PC-9 (cell line): ENCODE results near the gene DLG2. TPM values are rescaled to one million over a fixed set of nuclear protein-coding genes. Genes with fewer than 3 reads are reported as not detected.
A peak's percentile ranks its signal among the peaks of the same experiment; 100 is the strongest.
"Not testable (repeated sequence)": the region's sequence is repeated elsewhere in the genome, so short reads cannot be mapped to it uniquely, and the experiment has no call there.

Experiments used
- BruUV-seq: library from RNA; stranded (reverse); fragments of 400-500 nt; replicated peaks from 2 replicates; lab custom pipeline; 2021; lab: Mats Ljungman, UMichigan
- CTCF ChIA-PET: fragments of 300-600 bp; sonication (Branson Sonifier 250); formaldehyde crosslinking; loops from one replicate; lab custom pipeline; 2022; ENCODE audit warnings: antibody characterized with exemption; lab: Charles Lee
- POLR2A ChIA-PET: fragments of 300-600 bp; sonication (Branson Sonifier 250); formaldehyde crosslinking; loops from one replicate; lab custom pipeline; 2022; ENCODE audit warnings: antibody characterized with exemption; ENCODE audit not compliant: unreplicated experiment; lab: Charles Lee
- DNase-seq, 2 experiments: peaks; one replicate each; pipeline versions ENCODE4 v3.0.0 to v3.0.0-alpha.2; 2015 to 2022; ENCODE audit warnings: mixed read lengths in 1 of 2
- H2AFZ ChIP-seq: fragments of 200-600 bp; sonication (generic); 2 replicates; pipeline ENCODE4 v1.8.1; 2017; ENCODE audit warnings: antibody characterized with exemption
- H3F3A ChIP-seq: fragments of 200-600 bp; sonication (generic); 2 replicates; pipeline ENCODE4 v1.8.1; 2017; ENCODE audit warnings: antibody characterized with exemption, mild to moderate bottlenecking, low read depth; ENCODE audit not compliant: insufficient read depth
- H3K27ac ChIP-seq: fragments of 200-600 bp; sonication (generic); 2 replicates; pipeline ENCODE4 v1.6.1; 2016; ENCODE audit warnings: mixed run types
- H3K27me3 ChIP-seq: fragments of 200-600 bp; sonication (generic); 2 replicates; pipeline ENCODE4 v1.6.1; 2016; ENCODE audit warnings: low read depth, mixed run types; ENCODE audit not compliant: insufficient read depth
- H3K36me3 ChIP-seq: fragments of 200-600 bp; sonication (generic); 2 replicates; pipeline ENCODE4 v1.6.1; 2016; ENCODE audit warnings: low read depth, mixed run types
- H3K4me1 ChIP-seq: fragments of 200-600 bp; sonication (generic); replicated peaks from 2 replicates; pipeline ENCODE4 v1.6.1; 2016; ENCODE audit warnings: mixed run types; ENCODE audit not compliant: insufficient read depth
- H3K4me2 ChIP-seq: fragments of 200-600 bp; sonication (generic); 2 replicates; pipeline ENCODE4 v1.6.1; 2017; ENCODE audit warnings: mixed run types
- H3K4me3 ChIP-seq: fragments of 200-600 bp; sonication (generic); 2 replicates; pipeline ENCODE4 v1.6.1; 2016; ENCODE audit warnings: mixed run types
- H3K79me2 ChIP-seq: fragments of 200-600 bp; sonication (generic); 2 replicates; pipeline ENCODE4 v1.6.1; 2017; ENCODE audit warnings: low read depth, mixed run types
- H3K9me2 ChIP-seq: fragments of 200-600 bp; sonication (generic); 2 replicates; pipeline ENCODE4 v1.8.1; 2017; ENCODE audit warnings: mild to moderate bottlenecking; ENCODE audit not compliant: insufficient read depth
- H3K9me3 ChIP-seq: fragments of 200-600 bp; sonication (generic); 2 replicates; pipeline ENCODE4 v1.8.1; 2016; ENCODE audit warnings: low read depth; ENCODE audit not compliant: insufficient read depth
- H4K20me1 ChIP-seq: fragments of 200-600 bp; sonication (generic); 2 replicates; pipeline ENCODE4 v1.8.1; 2017; ENCODE audit not compliant: insufficient read depth
- EZH2 ChIP-seq: fragments of 200-600 bp; sonication (generic); IDR thresholded peaks from 2 replicates; pipeline ENCODE4 v1.8.0; 2017; ENCODE audit warnings: antibody characterized with exemption, low read depth
- intact Hi-C: fragments of 100-400 bp; cut with micrococcal nuclease; formaldehyde crosslinking; loops from one replicate; pipeline ENCODE4 v1.10.0; 2022; ENCODE audit not compliant: unreplicated experiment
- total RNA-seq: library from RNA; stranded (reverse); gene quantifications from 2 replicates; pipeline ENCODE4 v1.2.3, GENCODE V29; 2021
- TF ChIP-seq, protein P1 (sequence below): fragments of 200-600 bp; sonication (generic); conservative IDR thresholded peaks from 2 replicates; pipeline ENCODE4 v1.6.1; 2017; ENCODE audit warnings: mixed run types, antibody characterized with exemption, mild to moderate bottlenecking, moderate library complexity

DLG2 gene
- total RNA-seq, 1 experiment from 2014 or later = 6.4 TPM

DNA sequence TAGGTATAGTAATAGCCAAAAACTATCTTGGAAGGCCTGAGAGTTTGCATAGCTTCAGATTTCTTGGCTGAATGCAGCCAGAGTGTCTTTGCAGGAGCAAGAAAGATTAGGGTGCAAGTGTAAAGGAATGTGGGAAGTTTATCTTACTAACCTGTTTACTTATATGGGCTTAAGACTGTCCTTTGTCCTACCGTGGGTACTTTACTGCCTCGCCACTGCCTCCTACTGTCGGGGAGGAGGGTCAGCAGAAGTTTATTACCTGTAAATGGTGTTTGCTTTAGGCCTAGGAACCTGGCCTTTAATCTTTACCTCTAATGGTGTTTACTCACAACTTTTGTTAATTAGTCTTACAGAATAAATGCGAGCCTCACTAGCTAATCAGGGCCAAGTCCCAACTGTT lies 633.8 kb downstream of the DLG2 start:
- Histone ChIP-seq H3K79me2 (no peaks in the 10 kb centered on the region), H4K20me1 (no peaks in the 10 kb centered on the region), H3K9me2 (no peaks in the 10 kb centered on the region), H3K4me3 (no peak overlapping the region), H3K4me1 (no peaks in the 10 kb centered on the region), H3K36me3 (no peaks in the 10 kb centered on the region), H3K4me2 (no peak overlapping the region), H3K27me3 (no peaks in the 10 kb centered on the region), H3K9me3 (no peaks in the 10 kb centered on the region), H2AFZ (no peak overlapping the region), H3K27ac (no peak overlapping the region), H3F3A (no peaks in the 10 kb centered on the region)
- ChIA-PET CTCF (no interaction called here), POLR2A (no interaction called here)
- intact Hi-C loops = loop anchor here (2.0 kb wide), 1 partner anchor 193 kb away; no protein-coding TSS in a partner anchor
- no TSS peak for BruUV-seq
- DNase-seq = peak in 1 of 2 experiments; percentile 1
- TF ChIP-seq, protein P1, sequence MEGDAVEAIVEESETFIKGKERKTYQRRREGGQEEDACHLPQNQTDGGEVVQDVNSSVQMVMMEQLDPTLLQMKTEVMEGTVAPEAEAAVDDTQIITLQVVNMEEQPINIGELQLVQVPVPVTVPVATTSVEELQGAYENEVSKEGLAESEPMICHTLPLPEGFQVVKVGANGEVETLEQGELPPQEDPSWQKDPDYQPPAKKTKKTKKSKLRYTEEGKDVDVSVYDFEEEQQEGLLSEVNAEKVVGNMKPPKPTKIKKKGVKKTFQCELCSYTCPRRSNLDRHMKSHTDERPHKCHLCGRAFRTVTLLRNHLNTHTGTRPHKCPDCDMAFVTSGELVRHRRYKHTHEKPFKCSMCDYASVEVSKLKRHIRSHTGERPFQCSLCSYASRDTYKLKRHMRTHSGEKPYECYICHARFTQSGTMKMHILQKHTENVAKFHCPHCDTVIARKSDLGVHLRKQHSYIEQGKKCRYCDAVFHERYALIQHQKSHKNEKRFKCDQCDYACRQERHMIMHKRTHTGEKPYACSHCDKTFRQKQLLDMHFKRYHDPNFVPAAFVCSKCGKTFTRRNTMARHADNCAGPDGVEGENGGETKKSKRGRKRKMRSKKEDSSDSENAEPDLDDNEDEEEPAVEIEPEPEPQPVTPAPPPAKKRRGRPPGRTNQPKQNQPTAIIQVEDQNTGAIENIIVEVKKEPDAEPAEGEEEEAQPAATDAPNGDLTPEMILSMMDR = peak; percentile 53
- TF ChIP-seq EZH2 = no peak

DNA sequence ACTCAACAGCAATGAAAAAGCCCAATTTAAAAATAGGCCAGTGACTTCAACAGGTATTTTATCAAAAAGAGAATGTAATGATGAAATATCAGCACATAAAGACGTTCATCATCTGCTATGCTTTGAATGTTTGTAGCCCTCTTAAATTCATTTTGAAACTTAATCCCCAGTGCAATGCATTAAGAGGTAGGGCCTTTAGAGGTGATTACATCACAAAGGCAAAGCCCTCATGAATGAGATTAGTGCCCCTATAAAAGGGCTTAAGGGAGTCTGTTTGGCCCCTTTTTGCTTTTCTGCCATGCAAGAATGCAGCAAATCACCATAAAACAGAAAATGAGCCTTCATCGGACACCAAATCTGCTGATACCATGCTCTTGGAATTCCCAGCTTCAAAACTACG lies 637.0 kb downstream of the DLG2 start:
- POLR2A ChIA-PET = no interaction called here
- DNase-seq = no peak
- Histone ChIP-seq H3K4me2 (no peak overlapping the region), H3K36me3 (no peaks in the 10 kb centered on the region), H4K20me1 (no peaks in the 10 kb centered on the region), H3K27ac (no peak overlapping the region), H3F3A (no peaks in the 10 kb centered on the region), H3K27me3 (no peaks in the 10 kb centered on the region), H2AFZ (no peak overlapping the region), H3K4me1 (no peaks in the 10 kb centered on the region), H3K9me2 (no peaks in the 10 kb centered on the region), H3K9me3 (no peaks in the 10 kb centered on the region), H3K79me2 (no peaks in the 10 kb centered on the region), H3K4me3 (no peak overlapping the region)
- TF ChIP-seq, protein P1 = no peak
- no peak for TF ChIP-seq EZH2
- CTCF ChIA-PET = no interaction called here
- no TSS peak for BruUV-seq
- intact Hi-C loops = no loop called here

GRCh38 chr11:84987686-84988187 lies 639.4 kb downstream of the DLG2 start:
- H3K9me2 ChIP-seq, BruUV-seq, H3K9me3 ChIP-seq, H3F3A ChIP-seq, POLR2A ChIA-PET, H3K4me2 ChIP-seq, H3K4me3 ChIP-seq, H3K36me3 ChIP-seq, H3K27ac ChIP-seq, H4K20me1 ChIP-seq, DNase-seq, H2AFZ ChIP-seq, intact Hi-C loops, H3K27me3 ChIP-seq, H3K4me1 ChIP-seq, H3K79me2 ChIP-seq, CTCF ChIA-PET: not testable (repeated sequence)

DNA sequence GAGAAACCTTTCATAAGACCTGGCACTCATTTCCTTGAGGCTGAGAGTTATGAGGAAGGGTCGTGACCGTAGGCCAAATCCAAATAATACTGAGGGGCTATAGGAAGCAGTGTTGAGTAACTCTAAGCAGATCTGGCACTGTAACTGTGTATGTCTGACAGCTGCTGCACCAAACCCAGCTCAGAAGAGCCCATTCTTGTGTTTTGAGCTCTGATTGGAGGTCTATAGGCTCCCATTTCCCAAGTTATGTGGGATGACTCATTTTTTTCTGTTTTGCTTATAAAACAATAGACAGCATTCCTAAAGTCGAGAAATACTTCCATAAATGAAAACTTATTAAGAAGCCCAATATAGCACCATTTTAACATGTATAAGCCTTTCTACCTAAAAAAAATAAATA lies 645.8 kb downstream of the DLG2 start:
- CTCF ChIA-PET = no interaction called here
- POLR2A ChIA-PET = no interaction called here
- BruUV-seq = no TSS peak

More for the DNA sequence above, 645.8 kb downstream of the DLG2 start:
- Histone ChIP-seq H3K36me3 (no peaks in the 10 kb centered on the region), H2AFZ (no peak overlapping the region), H3K27ac (no peak overlapping the region), H3F3A (no peaks in the 10 kb centered on the region), H3K4me1 (no peaks in the 10 kb centered on the region), H3K27me3 (no peaks in the 10 kb centered on the region), H3K4me3 (no peak overlapping the region), H4K20me1 (no peaks in the 10 kb centered on the region), H3K9me3 (0 out of 2 replicates have a peak, but pooled peaks cover 3% of the 10 kb centered on the region), H3K79me2 (no peaks in the 10 kb centered on the region), H3K4me2 (no peak overlapping the region), H3K9me2 (no peaks in the 10 kb centered on the region)
- intact Hi-C loops = no loop called here
- TF ChIP-seq, protein P1 = no peak
- no peak for TF ChIP-seq EZH2
- no peak for DNase-seq
